ENCODE data around the gene SELENOW.

GRCh38 chr19:47757617-47758442, 20.7 kb upstream of the SELENOW start:
- TF ChIP-seq POLR2AphosphoS5 (IDR thresholded peaks at IDR 0.05) (no peak), CTCF (IDR thresholded peaks at IDR 0.05) (no peak)
